A549 (cell line): ENCODE results near the gene SLTM. TPM values are rescaled to one million over a fixed set of nuclear protein-coding genes. Genes with fewer than 3 reads are reported as not detected.
"Not testable (repeated sequence)": the region's sequence is repeated elsewhere in the genome, so short reads cannot be mapped to it uniquely, and the experiment has no call there.

Experiments
- ATAC-seq, 2 experiments: fragments of 200-7000 bp in 1 of 2; fragments of >200 bp in 1 of 2; cut with Nextera tagmentation in 1 of 2; cut with Tn5 transposase in 1 of 2; 3 replicates each; pipeline versions ENCODE4 v1.8.0 to v1.9.1; 2018 to 2020; ENCODE audit warnings: mild to moderate bottlenecking in 1 of 2, moderate library complexity in 1 of 2
- CTCF ChIA-PET: fragments of 300-600 bp; sonication (Branson Sonifier 250); formaldehyde crosslinking; extraction: SDS; loops from one replicate; lab custom pipeline; 2021; ENCODE audit warnings: antibody characterized with exemption, inconsistent platforms; lab: Yijun Ruan, JAX
- POLR2A ChIA-PET: fragments of 350-600 bp; formaldehyde crosslinking; extraction: SDS; loops from one replicate; lab custom pipeline; 2021; ENCODE audit warnings: antibody characterized with exemption, inconsistent platforms; lab: Yijun Ruan, JAX
- DNase-seq, 2 experiments: peaks; one replicate each; pipeline versions ENCODE4 v3.0.0 to v3.0.0-alpha.2; 2011 to 2016; ENCODE audit warnings: low read depth in 1 of 2, low spot score in 1 of 2
- FAIRE-seq: peaks from 2 replicates; lab custom pipeline; 2011; peaks lifted over from hg19 to GRCh38; lab: Jason Lieb, UNC
- H3K27ac ChIP-seq, 2 experiments: fragments of >200 bp; sonication (Bioruptor Twin); formaldehyde crosslinking; 3 replicates each; pipeline ENCODE4 v1.5.1; 2016 to 2017
- H3K4me1 ChIP-seq: fragments of >200 bp; sonication (Bioruptor Twin); formaldehyde crosslinking; 3 replicates; pipeline ENCODE4 v1.6.1; 2016
- H3K4me2 ChIP-seq: fragments of >200 bp; sonication (Bioruptor Twin); formaldehyde crosslinking; 3 replicates; pipeline ENCODE4 v1.6.1; 2016
- H3K4me3 ChIP-seq: fragments of >200 bp; sonication (Bioruptor Twin); formaldehyde crosslinking; 3 replicates; pipeline ENCODE4 v1.5.1; 2016
- H3K9me3 ChIP-seq: fragments of >200 bp; sonication (Bioruptor Twin); formaldehyde crosslinking; 3 replicates; pipeline ENCODE4 v1.6.1; 2016
- CHD2 ChIP-seq: fragments of 150-350 bp; IDR thresholded peaks from 2 replicates; pipeline ENCODE4 v1.6.1; 2014; ENCODE audit warnings: low read length; ENCODE audit not compliant: partially characterized antibody
- CHD4 ChIP-seq: fragments of 200-600 bp; sonication (generic); IDR thresholded peaks from 2 replicates; pipeline ENCODE4 v1.6.1; 2016; ENCODE audit warnings: antibody characterized with exemption, mild to moderate bottlenecking, borderline replicate concordance
- CTCF ChIP-seq: fragments of >200 bp; sonication (Bioruptor Twin); formaldehyde crosslinking; IDR thresholded peaks from 3 replicates; pipeline ENCODE4 v1.5.1; 2016
- EHMT2 ChIP-seq: fragments of 200-600 bp; sonication (generic); IDR thresholded peaks from 2 replicates; pipeline ENCODE4 v1.6.1; 2016; ENCODE audit warnings: antibody characterized with exemption, low read depth, mild to moderate bottlenecking, moderate library complexity
- ESRRA ChIP-seq: fragments of 150-350 bp; IDR thresholded peaks from 2 replicates; pipeline ENCODE4 v1.6.1; 2014; ENCODE audit warnings: mild to moderate bottlenecking, low read length, borderline replicate concordance
- FOXS1 ChIP-seq: fragments of 250-450 bp; sonication (Bioruptor Pico); IDR thresholded peaks from 2 replicates; pipeline ENCODE4 v1.5.0; 2020; ENCODE audit warnings: mild to moderate bottlenecking, moderate library complexity
- GATA3 ChIP-seq: IDR thresholded peaks from 2 replicates; pipeline ENCODE4 v1.6.1; 2012; ENCODE audit warnings: borderline replicate concordance
- HDAC2 ChIP-seq: fragments of 200-600 bp; sonication (generic); IDR thresholded peaks from 2 replicates; pipeline ENCODE4 v1.6.1; 2016
- HOXB13 ChIP-seq: fragments of 250-450 bp; sonication (Bioruptor Pico); IDR thresholded peaks from 2 replicates; pipeline ENCODE4 v1.5.0; 2020; ENCODE audit warnings: low read depth, mild to moderate bottlenecking, moderate library complexity
- KDM1A ChIP-seq: fragments of 200-600 bp; sonication (generic); IDR thresholded peaks from 2 replicates; pipeline ENCODE4 v1.6.1; 2016; ENCODE audit warnings: low read depth, mild to moderate bottlenecking
- MAX ChIP-seq: IDR thresholded peaks from 2 replicates; pipeline ENCODE4 v1.6.1; 2012
- MYC ChIP-seq: IDR thresholded peaks from 2 replicates; pipeline ENCODE4 v1.6.1; 2012; ENCODE audit warnings: mild to moderate bottlenecking, inconsistent platforms, low read length, improper control_type of control experiment, borderline replicate concordance
- NFE2L2 ChIP-seq: fragments of 150-350 bp; conservative IDR thresholded peaks from 2 replicates; pipeline ENCODE4 v1.6.1; 2014; ENCODE audit warnings: low read length
- PBX3 ChIP-seq: IDR thresholded peaks from 2 replicates; pipeline ENCODE4 v1.6.1; 2012
- POLR2A ChIP-seq: IDR thresholded peaks from 2 replicates; pipeline ENCODE4 v1.6.1; 2012; ENCODE audit warnings: mild to moderate bottlenecking, low read length
- RAD21 ChIP-seq, 2 experiments: fragments of >200 bp in 1 of 2; sonication (Bioruptor Twin) in 1 of 2; formaldehyde crosslinking in 1 of 2; IDR thresholded peaks in 1 of 2; conservative IDR thresholded peaks in 1 of 2; 2 replicates in 1 of 2; 3 replicates in 1 of 2; pipeline ENCODE4 v1.6.1; 2012 to 2018; ENCODE audit warnings: inconsistent platforms in 1 of 2
- RCOR1 ChIP-seq: fragments of 150-350 bp; IDR thresholded peaks from 2 replicates; pipeline ENCODE4 v1.6.1; 2014; ENCODE audit warnings: antibody characterized with exemption, low read length, low read depth
- RFX5 ChIP-seq: fragments of 450-650 bp; IDR thresholded peaks from 2 replicates; pipeline ENCODE4 v1.7.1; 2014; ENCODE audit warnings: antibody characterized with exemption, mild to moderate bottlenecking, moderate library complexity
- RNF2 ChIP-seq: fragments of 200-600 bp; sonication (generic); IDR thresholded peaks from 2 replicates; pipeline ENCODE4 v1.6.1; 2016; ENCODE audit warnings: low read depth, mild to moderate bottlenecking, antibody characterized with exemption, moderate library complexity, borderline replicate concordance
- TFCP2L1 ChIP-seq: fragments of 250-450 bp; sonication (Bioruptor Pico); IDR thresholded peaks from 2 replicates; pipeline ENCODE4 v1.5.0; 2021; ENCODE audit warnings: mild to moderate bottlenecking
- TP53 ChIP-seq: fragments of 250-450 bp; sonication (Bioruptor Pico); IDR thresholded peaks from 2 replicates; pipeline ENCODE4 v1.5.0; 2021; ENCODE audit warnings: mild to moderate bottlenecking, moderate library complexity
- ZFP36 ChIP-seq: fragments of 450-650 bp; IDR thresholded peaks from 2 replicates; pipeline ENCODE4 v1.6.1; 2014; ENCODE audit warnings: borderline replicate concordance; ENCODE audit not compliant: partially characterized antibody
- WGBS: methylation state at CpG from one replicate; pipeline ENCODE4 v1.1.6; 2017; ENCODE audit errors: missing lambda C conversion rate; 5-methylcytosine and 5-hydroxymethylcytosine counted together
- polyA plus RNA-seq, 4 experiments: library from polyadenylated mRNA; depleted of rRNA in 3 of 4; stranded (reverse); fragments of >200 nt; fragmentation: RNase III in 1 of 4; extraction: RNeasy Plus Mini Kit Qiagen cat#74134 plus additional on column Dnase treatment in 1 of 4; gene quantifications; 2 replicates in 3 of 4; 3 replicates in 1 of 4; pipeline ENCODE4 v1.2.3, GENCODE V29; 2011 to 2017

SLTM gene
- polyA plus RNA-seq, 2 of the 4 experiments (the other 2 are of a cell fraction) = 93.5 to 133 TPM

- Histone ChIP-seq H3K4me1 (no peaks in the 10 kb centered on the region), H3K9me3 (no peaks in the 10 kb centered on the region), H3K4me3 (no peak overlapping the region), H3K27ac (no peak overlapping the region), H3K4me2 (no peak overlapping the region)
- POLR2A ChIA-PET = interaction anchor here (1.3 kb wide), 1 partner anchor 82 kb away, joined by 9 read pairs; the partner anchor contains the start of gene MINDY2
- TF ChIP-seq CTCF (peak; percentile 36; the same call in 2 of the 3 replicates), RCOR1 (no peak)
- peak in 1 of 2 experiments; percentile 48 for DNase-seq
- peak; percentile 43 to 68; a peak in 2 of 6 replicates for ATAC-seq
- 62% methylated on average over 5 of the region's 5 CpGs for WGBS
- CTCF ChIA-PET = interaction anchor here (0.6 to 1.4 kb wide), 7 partner anchors 10 to 640 kb away, joined by 3 to 6 read pairs (median 3); partner anchors contain the start of gene MINDY2
- FAIRE-seq = peak; percentile 72
These were observed 81.1 kb downstream of the SLTM start for GRCh38 chr15:58852347-58852746.

GRCh38 chr15:58851205-58851604 is 82.3 kb downstream of the SLTM start:
- ChIA-PET POLR2A (interaction anchor here (1.3 kb wide), 1 partner anchor 81 kb away, joined by 9 read pairs; the partner anchor contains the start of gene MINDY2), CTCF (interaction anchor here (1.3 kb wide), 2 partner anchors 8 to 54 kb away, joined by 3 read pairs; no protein-coding TSS in a partner anchor)
- not testable (repeated sequence) for H3K4me3 ChIP-seq, DNase-seq, FAIRE-seq, H3K27ac ChIP-seq, H3K9me3 ChIP-seq, ATAC-seq, H3K4me1 ChIP-seq, H3K4me2 ChIP-seq
- WGBS = 91% methylated on average over 3 of the region's 3 CpGs

GRCh38 chr15:58842713-58843396 is 90.6 kb downstream of the SLTM start:
- CTCF ChIA-PET = interaction anchor here (0.8 to 1.1 kb wide), 3 partner anchors 8 to 72 kb away, joined by 3 read pairs; partner anchors contain the start of gene MINDY2
- TF ChIP-seq KDM1A = no peak
- no peak for TF ChIP-seq GATA3
- TF ChIP-seq TP53 = no peak
- no peak for TF ChIP-seq CHD2
- DNase-seq = no peak
- no peak for FAIRE-seq
- Histone ChIP-seq H3K27ac (no peak overlapping the region), H3K4me3 (no peak overlapping the region), H3K4me1 (no peaks in the 10 kb centered on the region), H3K9me3 (no peaks in the 10 kb centered on the region), H3K4me2 (no peak overlapping the region)
- WGBS = 95% methylated on average over 4 of the region's 4 CpGs
- no peak for ATAC-seq
- POLR2A ChIA-PET = no interaction called here

GRCh38 chr15:58840048-58840447 is 93.4 kb downstream of the SLTM start:
- Histone ChIP-seq H3K4me3 (no peak overlapping the region), H3K4me2 (no peak overlapping the region), H3K9me3 (no peaks in the 10 kb centered on the region), H3K27ac (no peak overlapping the region), H3K4me1 (no peaks in the 10 kb centered on the region)
- CTCF ChIA-PET = interaction anchor here (0.6 to 2.7 kb wide), 8 partner anchors 15 to 688 kb away, joined by 3 to 10 read pairs (median 4); partner anchors contain the start of gene MINDY2
- ATAC-seq (no peak), DNase-seq (no peak), FAIRE-seq (no peak)
- POLR2A ChIA-PET = no interaction called here
- 94% methylated on average over 8 of the region's 8 CpGs for WGBS
- TF ChIP-seq NFE2L2 (no peak), MAX (no peak), POLR2A (no peak), RNF2 (no peak), HDAC2 (no peak), TP53 (no peak), RAD21 (conservative IDR thresholded peaks at IDR 0.05 in 1 of 2, IDR thresholded peaks at IDR 0.05 in 1 of 2) (no peak), HOXB13 (CRISPR knock-in tag) (no peak), ZFP36 (no peak), TFCP2L1 (CRISPR knock-in tag) (no peak), RFX5 (no peak), ESRRA (no peak), MYC (no peak), CHD2 (no peak), CHD4 (no peak), FOXS1 (CRISPR knock-in tag) (no peak), PBX3 (no peak), EHMT2 (no peak)
